Measurements from ENCODE around the gene GSG1L.

Gene GSG1L

DNA sequence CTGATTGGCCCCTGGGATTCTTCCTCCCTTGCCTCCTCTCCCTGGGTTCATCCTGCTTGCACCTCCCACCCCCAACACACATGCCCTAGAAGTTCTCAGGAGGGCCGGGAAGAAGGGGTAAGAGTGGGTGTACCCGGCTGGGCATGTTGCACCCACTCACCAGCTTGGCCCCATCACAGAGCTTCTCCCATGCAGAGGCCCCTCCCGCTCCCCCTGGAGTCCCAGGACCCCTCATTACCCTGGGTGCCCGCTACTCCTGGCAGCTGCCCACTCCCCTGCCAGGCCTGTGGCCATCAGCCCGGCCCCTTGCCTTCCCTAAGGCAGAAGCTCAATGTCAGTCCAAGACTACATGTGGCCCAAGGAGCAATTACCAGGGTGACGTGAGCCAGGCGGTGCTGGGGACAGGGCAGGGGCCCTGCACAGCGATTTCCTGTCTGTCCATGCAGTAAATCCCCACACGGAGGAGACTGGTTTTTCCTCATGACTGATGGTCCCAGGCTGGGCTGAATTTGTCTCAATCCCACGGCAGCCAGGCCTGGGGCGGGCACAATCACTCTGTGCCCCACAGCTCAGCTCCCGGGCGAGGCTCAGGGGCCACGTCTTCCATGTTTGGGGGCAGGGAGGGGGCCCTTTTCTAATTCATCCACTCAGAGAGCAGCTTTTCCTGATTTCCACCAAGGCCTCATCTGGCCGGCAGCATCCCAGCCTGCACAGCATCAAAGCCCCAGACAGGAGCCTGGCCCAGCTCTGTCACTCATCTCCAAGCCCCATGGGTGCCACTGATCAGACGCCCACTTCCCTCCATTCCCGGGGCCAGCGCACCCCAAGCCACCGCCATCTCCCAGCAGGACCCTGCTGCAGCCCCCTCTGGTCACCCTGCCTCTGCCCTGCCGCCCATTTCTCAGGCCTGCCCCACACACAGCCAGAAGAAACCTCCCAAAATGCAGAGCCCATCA lies 278.9 kb downstream of the GSG1L start:
- no peak for DNase-seq

DNA sequence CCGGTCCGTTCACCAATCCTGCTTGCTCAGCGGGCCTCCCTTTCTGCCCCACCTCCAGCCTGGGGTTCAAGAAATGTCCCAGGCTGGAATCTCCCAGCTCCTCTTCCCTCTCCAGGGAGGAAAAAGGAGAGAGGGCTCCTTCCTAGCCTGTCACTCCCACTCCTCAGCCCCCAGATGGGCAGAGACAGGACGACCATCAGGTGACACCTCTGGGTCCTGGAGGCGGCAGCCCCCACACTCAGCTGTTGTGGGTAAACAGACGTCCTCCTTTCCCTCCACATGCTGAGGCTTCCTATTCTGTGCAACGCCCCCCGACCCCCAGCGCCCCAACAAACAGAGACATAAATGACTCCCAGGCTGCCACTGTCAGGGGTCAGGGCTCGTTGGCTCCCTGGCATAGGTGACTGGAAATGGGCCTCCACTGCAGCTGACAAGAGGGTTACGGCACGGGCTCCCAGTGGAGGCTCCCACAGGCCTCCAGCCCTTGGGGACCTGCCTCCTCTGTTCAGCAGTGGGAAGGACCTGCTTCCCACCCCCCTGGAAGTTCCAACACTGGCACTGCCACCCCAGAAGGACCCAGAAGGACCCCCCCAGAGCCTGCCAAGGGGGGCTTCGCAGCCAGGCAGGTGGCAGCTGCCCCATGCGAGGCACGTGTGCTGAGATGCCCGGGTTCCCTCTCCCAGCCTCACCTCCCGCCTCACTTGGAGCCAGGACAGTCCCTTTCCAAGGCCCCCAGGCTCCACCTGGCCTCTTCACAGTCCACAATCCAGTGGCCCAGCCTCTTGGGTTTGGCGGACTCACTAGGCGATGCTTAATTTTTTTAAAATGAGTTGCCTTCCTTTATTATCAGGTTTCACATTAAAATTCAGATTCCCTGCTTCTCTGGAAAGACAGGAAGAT lies 281.3 kb downstream of the GSG1L start:
- DNase-seq = no peak

DNA sequence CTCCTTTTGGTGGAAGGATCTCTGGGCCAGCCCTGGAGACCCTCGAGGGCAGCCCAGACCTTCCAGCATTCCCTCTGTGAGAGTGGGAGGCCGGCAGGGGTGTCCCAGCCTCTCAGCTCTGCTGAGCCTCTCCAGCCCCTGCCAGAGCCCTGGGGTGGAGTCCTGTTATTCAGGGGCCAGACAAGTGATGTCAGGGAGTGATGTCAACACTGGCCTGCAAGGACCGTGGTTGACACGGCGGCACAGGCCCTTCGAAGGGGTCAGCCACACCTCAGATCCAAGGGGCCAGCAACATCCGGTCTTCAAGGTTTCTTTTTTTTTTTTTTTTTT lies 282.4 kb downstream of the GSG1L start:
- no peak for DNase-seq

DNA sequence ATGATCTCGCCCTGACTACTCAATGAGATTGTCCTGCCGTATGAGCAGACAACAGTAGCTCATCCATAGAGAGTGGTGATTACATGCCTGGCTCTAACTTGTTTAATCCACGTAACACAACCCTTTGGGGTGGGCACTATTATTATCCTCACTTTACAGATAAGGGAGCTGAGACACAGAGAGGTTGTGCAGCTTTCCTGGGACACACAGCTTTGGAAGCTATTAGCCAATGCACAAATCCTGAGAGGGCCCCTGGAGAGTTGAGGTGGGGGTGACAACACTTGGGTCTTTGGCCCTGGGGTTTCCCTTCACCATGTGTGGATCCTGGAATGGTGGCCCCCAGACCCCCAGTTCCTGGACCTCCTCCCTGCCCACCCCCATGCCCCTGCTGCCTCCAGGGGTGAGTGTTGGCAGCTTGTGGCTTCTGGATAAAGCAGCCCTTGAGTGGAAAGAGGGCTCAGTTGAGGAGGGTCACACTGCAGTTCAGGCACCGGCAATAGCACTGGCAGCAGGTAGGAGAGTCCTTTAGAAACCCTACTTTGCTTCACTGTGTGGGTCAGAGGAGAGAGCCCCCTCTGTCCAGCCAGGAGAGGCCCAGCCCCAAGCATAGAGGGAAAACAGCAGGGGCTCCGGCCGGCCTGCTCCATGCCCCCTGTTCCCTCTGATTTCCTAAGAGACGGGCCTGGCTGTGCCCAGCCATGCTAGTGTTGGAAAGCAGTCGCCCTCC lies 282.9 kb downstream of the GSG1L start:
- no peak for DNase-seq

DNA sequence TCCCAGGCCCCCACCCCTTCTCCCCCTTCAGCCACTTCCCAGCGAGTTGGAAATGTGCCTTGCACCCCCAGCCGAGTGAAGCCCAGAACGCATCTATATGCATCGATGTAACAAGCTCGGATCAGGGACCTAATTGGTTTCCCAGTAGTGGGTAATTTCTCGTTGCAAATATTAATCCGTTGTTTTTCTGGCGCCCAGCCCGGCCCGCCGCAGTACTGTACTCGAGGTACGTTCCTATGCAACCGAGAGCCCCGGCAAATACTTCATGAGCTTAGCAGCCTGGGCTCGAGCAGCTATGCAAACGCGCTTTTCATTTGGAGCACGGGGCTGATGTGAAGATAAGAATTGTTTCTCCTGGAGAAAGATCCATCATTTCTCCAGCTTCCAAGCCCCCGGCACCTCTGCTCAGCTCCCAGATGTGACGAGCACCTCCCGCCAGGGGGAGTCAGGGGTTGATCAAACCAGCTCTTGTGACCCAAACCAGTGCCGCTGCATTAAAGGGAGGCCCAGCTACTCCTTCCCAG lies 283.8 kb downstream of the GSG1L start:
- no peak for DNase-seq

DNA sequence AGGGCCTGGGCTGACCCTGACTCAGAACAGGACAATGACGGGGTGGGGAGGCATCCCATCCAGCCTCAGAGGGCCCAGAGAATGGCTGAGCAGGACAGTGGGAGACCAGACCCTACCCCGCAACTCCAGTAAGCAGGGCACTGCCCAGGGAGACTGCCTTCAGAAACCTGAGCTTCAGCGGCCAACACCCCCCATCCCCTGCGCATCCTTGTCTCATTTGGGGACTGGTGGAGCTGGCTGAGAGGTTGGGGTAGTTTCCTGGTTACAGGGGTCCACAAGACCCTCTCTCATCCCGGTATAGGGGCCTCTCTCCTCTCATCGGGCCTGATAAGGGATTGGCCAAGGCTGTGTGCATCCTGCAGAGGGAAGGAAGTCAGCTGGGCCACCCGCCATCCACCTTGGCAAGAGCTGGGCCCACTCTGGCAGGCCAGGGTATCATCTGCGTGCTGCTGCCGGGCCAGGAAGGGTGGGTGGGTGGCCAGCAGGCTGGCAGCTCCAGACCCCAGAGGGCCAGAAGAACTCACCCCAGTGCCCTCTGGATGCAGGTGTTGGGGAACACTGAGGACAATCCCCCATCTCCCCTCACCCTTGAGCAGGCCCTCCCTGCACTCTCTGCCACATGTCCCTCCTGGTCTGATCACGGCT lies 284.5 kb downstream of the GSG1L start:
- no peak for DNase-seq

DNA sequence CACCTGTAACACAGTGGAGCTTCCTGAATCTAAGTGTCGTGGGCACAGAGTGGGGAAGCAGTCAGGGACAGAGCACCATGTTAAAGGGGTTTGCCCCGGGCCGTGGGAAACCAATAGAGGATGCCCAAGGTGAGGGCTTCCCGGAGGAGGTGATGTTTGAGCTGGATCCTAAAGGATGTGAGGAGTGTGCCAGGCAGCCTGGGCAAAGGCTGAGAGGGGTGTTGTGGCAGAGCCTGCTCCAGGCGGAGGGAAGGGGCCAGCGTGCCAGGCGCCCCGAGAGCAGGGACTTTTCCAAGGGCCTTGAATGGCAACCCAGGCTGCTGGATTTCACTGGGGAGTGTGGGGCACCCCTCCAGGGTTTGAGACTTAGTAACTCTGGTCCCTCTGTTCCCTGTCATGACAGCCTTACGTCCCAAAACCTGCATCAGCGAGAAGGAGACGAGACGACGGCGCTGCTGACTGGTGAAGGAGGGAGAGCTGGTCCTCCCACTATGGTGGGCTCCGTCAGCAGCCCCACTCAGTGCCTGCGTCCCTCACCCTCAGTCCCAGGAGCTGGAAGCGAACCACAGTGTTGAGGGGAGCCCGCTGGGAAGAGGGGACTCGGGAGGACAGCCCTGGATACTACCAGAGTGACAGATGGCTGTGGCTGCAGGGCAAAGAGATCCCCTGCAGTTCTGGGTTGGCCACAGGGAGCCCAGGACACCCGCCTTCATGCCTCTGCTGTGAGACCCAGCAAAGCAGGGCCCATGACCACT lies 285.2 kb downstream of the GSG1L start:
- DNase-seq = no peak

DNA sequence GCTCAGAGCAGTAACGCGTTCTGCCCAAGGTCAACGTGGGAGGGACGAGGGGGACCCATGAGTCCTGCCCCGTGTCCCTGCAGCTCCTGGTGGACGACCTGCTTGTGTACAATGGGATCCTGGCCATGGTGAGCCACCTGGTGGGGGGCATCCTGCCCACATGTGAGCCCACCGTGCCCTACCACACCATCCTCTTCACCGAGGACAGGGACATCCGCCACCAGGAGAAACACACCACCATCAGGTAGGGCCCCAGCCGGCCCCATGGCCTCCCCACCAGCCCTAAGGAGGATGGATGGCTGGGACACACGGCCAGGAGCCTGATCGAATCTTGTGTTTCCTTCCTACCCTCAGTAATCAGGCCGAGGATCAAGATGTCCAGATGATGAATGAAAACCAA lies 286.0 kb downstream of the GSG1L start:
- DNase-seq = no peak

DNA sequence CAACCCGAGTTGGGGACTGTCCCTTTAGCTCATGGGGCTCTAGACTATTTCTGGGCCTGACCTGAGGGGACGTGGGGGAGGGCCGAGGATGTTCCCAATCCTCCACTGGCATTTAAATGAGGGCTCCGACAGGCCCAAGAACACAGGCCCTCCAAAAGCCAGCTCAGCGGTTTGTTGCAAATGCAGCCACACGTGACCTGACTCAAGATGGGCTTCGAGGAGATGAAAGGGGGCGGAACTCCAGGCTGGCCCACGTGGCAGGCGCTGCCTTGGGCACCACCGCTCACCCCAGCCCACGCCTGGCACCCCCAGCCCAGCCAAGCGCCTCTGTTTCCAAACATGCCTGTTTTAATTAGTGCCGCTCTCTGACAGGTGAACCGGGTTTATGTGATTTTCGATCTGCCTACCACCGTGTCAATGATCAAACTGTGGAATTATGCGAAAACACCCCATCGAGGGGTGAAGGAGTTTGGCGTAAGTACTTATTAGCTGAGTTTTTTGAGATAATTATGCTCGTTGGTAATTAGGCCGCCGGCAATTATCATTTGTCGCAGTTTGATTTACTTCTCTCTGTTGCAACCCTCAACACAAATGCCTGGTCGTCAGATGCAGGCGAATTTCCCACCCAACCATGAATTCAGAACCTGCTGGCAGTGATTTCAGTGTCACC lies 286.8 kb downstream of the GSG1L start:
- DNase-seq = no peak

DNA sequence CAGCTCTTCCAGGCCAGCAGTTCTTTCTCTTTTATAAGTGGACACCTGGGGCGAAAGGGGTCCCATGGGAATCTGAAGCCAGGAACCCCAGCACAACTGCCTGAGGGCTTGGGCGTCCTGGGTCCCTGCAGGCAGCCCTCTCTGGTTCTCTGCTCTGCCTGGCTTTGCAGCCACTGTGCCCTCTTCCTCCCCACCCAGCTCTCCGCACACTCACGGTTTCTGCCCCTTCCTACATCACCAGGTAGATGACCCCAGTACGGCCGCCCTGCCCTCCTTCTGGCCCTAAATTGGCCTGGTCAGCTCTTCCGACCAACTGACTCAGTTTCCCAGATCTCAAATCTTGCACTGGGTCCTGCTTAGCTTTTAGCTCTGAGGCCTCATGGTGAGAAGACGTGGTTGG lies 288.3 kb downstream of the GSG1L start:
- DNase-seq = no peak

DNA sequence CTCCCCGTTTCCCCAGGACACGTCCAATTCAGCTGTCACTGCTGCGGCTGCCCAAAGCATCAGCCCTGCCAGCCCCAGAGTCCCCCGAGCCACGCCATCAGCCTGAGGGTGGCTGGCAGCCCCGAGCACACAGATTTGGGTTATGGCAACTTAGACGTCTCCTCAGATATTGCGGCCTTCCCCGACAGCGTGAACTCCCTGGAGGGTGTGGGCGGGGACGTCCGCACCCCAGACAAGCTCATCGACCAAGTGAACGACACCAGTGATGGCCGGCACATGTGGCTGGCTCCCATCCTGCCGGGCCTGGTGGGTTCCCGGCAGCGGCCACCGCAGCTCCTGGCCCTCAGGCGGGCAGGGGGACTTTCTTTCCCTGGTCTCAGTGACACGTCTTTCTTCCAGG lies 288.7 kb downstream of the GSG1L start:
- no peak for DNase-seq

DNA sequence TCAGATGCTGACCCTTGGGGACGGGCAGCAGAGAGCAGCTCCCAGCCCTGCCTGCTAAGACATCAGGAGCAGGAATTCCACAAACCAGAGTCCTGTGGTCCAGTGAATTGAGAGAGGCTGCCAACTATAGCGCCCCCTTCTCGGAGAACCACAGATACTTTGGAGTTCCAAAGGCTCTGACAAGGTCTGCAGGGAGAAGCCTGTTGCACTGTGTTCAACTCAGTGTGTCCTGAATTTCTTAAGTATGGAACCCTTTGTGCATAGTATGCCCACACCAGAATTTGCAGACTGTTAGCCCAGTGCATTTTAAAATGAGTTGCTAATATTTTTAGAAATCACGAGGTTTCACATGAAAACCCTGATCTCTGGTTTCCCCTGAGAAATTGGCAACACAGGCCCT lies 290.2 kb downstream of the GSG1L start:
- no peak for DNase-seq

DNA sequence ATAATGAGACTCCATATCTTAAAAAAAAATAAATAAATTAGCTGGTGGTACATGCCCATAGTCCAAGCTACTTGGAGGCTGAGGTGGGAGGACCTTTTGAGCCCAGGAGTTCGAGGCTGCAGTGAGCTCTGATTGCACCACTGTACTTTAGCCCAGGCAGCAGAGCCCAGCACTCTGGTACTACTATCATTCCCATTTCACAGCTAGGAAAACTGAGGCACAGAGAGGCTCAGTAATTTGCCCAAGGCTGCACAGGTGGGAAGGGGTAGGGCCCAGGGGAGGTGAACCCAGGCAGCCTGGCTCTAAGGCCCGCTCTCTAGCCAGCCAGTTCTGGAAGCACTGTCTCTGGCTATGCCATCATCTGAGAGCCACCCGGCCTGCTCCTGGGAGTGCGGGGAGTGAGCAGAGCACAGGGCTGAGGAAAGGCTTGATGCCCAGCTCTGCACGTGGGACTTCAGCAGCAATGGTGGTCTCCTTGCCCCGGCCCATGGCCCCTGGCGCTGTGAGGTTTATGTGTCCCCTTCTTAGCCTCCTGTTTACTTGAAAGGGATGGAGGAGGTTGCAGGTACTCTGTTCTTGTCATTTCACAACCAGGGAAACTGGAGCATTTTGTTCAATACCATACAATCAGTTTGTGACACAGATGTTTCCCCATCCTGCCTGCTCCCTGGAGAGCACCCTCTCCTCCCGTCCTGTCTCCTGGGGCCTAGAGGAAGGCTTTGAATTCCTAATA lies 291.3 kb downstream of the GSG1L start:
- no peak for DNase-seq

DNA sequence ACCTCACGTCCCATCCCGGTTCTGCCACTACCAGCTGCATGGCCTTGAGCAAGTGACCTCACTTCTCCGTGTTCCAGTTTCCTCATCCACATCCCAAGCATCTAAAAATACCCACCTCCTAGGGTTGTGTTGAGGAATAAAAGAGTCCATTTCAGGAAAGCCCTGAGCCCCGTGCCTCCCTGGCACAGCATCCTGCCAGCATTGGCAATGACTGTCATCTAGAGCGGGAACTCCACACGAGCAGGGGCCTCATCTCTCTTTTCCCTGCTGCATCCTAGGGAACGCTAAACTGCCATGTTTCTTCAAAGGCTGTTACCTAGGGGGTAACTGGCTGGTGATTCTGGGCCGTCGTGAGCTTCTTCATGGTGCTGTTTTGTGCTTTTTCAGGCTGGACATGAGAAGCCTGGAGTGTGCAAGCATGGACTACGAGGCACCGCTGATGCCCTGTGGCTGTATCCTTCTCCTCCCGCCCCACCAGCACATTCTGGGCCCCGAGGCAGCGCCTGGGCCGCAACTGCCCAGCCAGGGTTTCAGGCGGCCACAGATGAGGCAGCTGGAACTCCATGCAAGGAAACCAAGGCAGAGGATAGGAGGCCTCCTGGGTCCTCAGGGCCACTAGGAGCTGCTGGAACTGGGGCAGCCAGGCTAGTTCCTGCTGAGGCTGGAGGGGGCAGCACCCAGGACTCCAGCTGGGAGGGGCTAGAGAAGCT lies 292.2 kb downstream of the GSG1L start:
- DNase-seq = no peak

DNA sequence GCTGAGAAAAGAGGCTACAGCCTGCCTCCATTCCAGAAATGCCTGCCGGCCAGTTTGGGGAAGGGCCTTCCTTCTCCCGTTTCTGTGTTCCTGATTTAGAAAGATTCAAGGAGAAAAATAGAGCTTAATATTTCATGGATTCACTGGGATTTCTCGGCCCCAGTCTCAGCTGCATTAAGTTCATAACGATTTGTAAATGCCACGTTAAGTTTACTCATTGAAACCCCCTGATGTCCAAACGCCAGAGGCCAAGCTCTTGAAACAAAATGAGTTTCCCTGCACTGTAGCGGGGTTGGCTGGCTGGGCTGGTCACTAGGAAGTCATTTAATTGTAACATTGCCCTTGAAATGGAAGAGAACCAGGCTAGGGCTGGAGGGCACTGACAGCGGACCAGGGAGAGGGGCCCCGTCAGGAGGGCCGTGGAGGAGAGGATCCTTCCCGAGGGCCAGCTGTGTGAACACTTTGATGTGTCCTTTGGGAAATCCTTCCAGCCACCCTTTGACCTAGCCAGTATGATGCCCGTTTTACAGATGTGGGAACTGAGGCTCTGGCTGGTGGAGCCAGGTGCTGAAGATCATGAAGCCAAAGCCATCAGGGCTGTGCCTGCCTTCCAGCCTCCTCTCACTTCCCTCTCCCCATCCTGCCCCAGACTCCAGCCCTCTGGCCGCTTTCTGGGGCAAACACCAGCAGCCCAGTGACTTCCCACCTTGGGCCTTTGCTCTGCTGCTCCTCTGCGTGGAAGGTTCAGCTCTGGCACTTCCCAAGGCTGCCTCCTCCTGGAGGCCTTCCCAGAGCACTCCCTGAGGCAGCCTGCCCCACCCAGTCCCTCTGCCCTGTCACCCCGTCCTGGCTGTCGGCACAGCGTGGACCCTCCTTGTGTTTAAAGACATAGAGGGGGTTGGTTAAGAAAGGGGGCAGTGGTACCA lies 293.0 kb downstream of the GSG1L start:
- no peak for DNase-seq

DNA sequence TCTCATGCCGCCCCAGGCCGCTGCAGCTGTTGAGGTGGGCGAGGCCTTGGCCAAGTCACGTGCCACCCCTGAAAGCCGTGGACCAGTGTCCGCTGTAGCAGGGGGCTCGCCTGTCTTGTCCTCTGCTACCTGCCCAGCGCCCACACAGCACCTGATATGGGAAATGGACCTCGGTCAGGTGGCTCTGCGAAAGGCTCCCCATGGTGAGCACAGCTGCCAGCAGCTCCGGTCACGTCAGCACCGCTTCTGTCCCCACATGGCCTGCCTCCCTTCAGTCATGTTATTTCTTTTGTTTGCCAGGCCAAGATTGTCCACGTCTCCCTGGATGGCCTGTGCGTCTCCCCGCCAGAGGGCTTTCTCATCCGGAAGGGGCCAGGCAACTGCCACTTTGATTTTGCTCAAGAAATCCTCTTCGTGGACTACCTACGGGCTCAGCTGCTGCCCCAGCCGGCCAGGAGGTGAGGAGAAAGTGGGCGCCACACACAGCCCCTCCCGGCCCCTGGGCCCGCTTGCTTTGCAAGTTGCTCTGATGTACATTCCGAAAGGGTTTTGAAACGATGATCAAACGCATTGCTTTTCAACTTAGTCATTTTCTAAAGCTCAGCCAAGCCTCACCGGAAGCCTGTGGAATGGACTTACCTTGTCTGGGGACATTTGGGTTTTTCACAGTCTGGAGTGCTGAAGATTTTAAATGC lies 293.8 kb downstream of the GSG1L start:
- no peak for DNase-seq

DNA sequence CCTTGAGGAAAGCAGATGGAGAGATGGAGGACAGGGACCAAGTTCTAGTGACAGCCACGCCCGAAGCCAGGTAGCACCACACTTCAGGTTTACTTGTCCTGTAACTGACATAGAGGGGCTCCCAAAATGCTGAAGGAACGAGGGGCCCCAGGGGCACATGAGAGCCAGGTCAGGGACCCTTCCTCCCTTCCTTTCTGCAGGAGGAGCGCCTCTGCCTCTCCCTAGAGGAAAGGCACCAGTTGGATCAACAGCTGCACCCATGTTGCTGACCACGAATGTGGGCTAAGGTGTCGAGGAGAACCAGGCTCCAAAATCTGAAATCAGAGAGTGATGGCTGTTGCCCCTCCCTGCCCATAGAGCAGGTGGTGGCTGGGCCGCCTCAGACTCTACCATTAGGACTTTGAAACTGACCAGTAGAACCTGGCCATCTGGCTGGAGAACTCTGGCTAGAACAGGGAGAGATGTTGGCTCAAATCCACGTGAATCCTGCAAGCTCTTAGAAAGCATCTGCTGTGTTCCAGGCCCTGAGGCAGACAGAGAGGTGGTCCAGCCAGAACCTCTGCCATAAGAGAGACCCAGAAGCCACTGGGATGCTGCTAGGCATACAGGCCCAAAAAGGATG lies 294.8 kb downstream of the GSG1L start:
- no peak for DNase-seq

Data from stimulated activated CD4-positive, alpha-beta T cell treated with anti-CD3 and anti-CD28 coated beads, Interleukin-4, amount 100 ng/mL, for 24 hours (primary cell).